GM12878 (cell line): ENCODE data around the gene TNFRSF1B. TPM values are rescaled to one million over a fixed set of nuclear protein-coding genes. Genes with fewer than 3 reads are reported as not detected.
A peak's percentile ranks its signal among the peaks of the same experiment; 100 is the strongest.

Experiments
- BHLHE40 ChIP-seq, 2 experiments: fragments of 450-650 bp in 1 of 2; IDR thresholded peaks; 2 replicates each; pipeline ENCODE4 v1.6.1; 2011 to 2017; ENCODE audit warnings: low read depth in 2 of 2, borderline replicate concordance in 1 of 2, improper control_type of control experiment in 1 of 2, low read length in 1 of 2, mild to moderate bottlenecking in 1 of 2
- ELK1 ChIP-seq: IDR thresholded peaks from 2 replicates; pipeline ENCODE4 v1.6.1; 2012; ENCODE audit warnings: low read depth, low read length, improper control_type of control experiment
- ESRRA ChIP-seq: IDR thresholded peaks from 2 replicates; pipeline ENCODE4 v1.6.1; 2012; ENCODE audit warnings: mild to moderate bottlenecking, low read length, improper control_type of control experiment
- NFIC ChIP-seq: IDR thresholded peaks from 2 replicates; pipeline ENCODE4 v1.6.1; 2012; ENCODE audit warnings: low read depth, mild to moderate bottlenecking, inconsistent platforms, low read length, moderate library complexity
- NKRF ChIP-seq: fragments of 450-650 bp; conservative IDR thresholded peaks from 2 replicates; pipeline ENCODE4 v1.6.1; 2017; ENCODE audit warnings: mild to moderate bottlenecking, moderate library complexity
- PKNOX1 ChIP-seq: fragments of 450-650 bp; IDR thresholded peaks from 2 replicates; pipeline ENCODE4 v1.6.1; 2016; ENCODE audit warnings: mild to moderate bottlenecking
- RELA ChIP-seq: fragments of 450-650 bp; IDR thresholded peaks from 2 replicates; pipeline ENCODE4 v1.8.0; 2014; ENCODE audit warnings: borderline replicate concordance; ENCODE audit not compliant: partially characterized antibody
- SMAD1 ChIP-seq: fragments of 450-650 bp; IDR thresholded peaks from 2 replicates; pipeline ENCODE4 v1.6.1; 2018; ENCODE audit warnings: mild to moderate bottlenecking, low read depth; ENCODE audit not compliant: partially characterized antibody
- SREBF2 ChIP-seq: IDR thresholded peaks from 2 replicates; pipeline ENCODE4 v1.6.1; 2012; ENCODE audit warnings: mild to moderate bottlenecking, low read length
- STAT3 ChIP-seq: IDR thresholded peaks from 2 replicates; pipeline ENCODE4 v1.6.1; 2011; ENCODE audit warnings: low read depth, low read length, improper control_type of control experiment
- TARDBP ChIP-seq: IDR thresholded peaks from 2 replicates; pipeline ENCODE4 v1.6.1; 2016; ENCODE audit warnings: borderline replicate concordance
- TCF3 ChIP-seq: IDR thresholded peaks from 2 replicates; pipeline ENCODE4 v1.6.1; 2012; ENCODE audit warnings: low read depth, mild to moderate bottlenecking, low read length, borderline replicate concordance; ENCODE audit not compliant: insufficient read depth
- ZNF687 ChIP-seq: fragments of 450-650 bp; IDR thresholded peaks from 2 replicates; pipeline ENCODE4 v1.6.1; 2017; ENCODE audit warnings: mild to moderate bottlenecking, moderate library complexity
- polyA plus RNA-seq, 11 experiments: library from polyadenylated mRNA; depleted of rRNA in 4 of 11; unstranded in 6 of 11; stranded (reverse) in 5 of 11; fragments of >200 nt; fragmentation: Nextera tagmentation in 4 of 11; fragmentation: Illumina TruSeq in 1 of 11; extraction: Ambion mirVana in 4 of 11; extraction: Trizol in 1 of 11; gene quantifications; 1 replicate in 1 of 11; 2 replicates in 10 of 11; pipeline versions ENCODE4 v1.2.1 to v1.2.3, GENCODE V29; 2011 to 2016; ENCODE audit warnings: inconsistent platforms in 2 of 11, missing spikeins in 2 of 11, low read depth in 1 of 11
- total RNA-seq, 4 experiments: library from RNA; depleted of rRNA in 3 of 4; stranded (reverse); fragments of >200 nt in 3 of 4; fragmentation: Illumina TruSeq in 1 of 4; extraction: Trizol in 1 of 4; gene quantifications; 2 replicates each; pipeline versions ENCODE4 v1.2.1 to v1.2.3, GENCODE V29; 2013 to 2021
- TF ChIP-seq, protein P1 (sequence below): fragments of 450-650 bp; IDR thresholded peaks from 2 replicates; pipeline ENCODE4 v1.6.1; 2017; ENCODE audit warnings: mild to moderate bottlenecking, low read depth, inconsistent platforms; ENCODE audit not compliant: poor library complexity, severe bottlenecking
- TF ChIP-seq, protein P2 (sequence below): fragments of 450-650 bp; formaldehyde crosslinking; IDR thresholded peaks from 2 replicates; pipeline ENCODE4 v1.4.0; 2020; ENCODE audit warnings: mild to moderate bottlenecking, moderate library complexity

The TNFRSF1B gene
- total and polyA plus RNA-seq, 10 of the 15 experiments (the other 5 are each of a cell fraction or from before 2014, with no cell fraction given): 10.1 to 87.2 (median 37.3) TPM

DNA sequence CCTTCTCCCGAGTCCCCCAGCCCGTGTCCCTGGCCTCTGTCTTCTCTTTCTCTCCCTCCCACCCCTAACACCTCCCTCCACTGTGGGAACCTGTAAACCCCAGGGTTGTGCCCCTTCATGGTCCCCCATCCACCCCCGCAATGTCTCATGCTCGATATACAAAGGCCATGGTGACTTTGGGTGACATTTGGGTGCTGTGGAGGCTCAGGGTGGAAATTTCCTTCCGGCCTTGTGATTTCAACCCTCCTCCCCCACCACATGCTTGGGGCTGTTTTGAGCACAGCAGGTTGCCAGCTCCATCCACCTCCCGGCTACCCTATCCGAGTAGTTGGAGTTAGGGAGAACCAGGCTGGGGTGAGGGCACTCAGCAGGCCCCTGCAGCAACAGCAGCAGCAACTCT is 37.3 kb downstream of the TNFRSF1B start (continued):
- TF ChIP-seq PKNOX1 (no peak), TARDBP (no peak), SMAD1 (no peak), NKRF (no peak), ESRRA (no peak), NFIC (no peak), STAT3 (no peak), RELA (no peak), ELK1 (no peak), BHLHE40 (IDR thresholded peaks at IDR 0.05; ENCODE audit: borderline replicate concordance in 1 of 2, low read depth in 2 of 2, low read length in 1 of 2) (peak; percentile 67 to 69; a peak in 3 of 4 replicates), TCF3 (no peak), ZNF687 (peak; percentile 56), SREBF2 (no peak)
- TF ChIP-seq, protein P1, sequence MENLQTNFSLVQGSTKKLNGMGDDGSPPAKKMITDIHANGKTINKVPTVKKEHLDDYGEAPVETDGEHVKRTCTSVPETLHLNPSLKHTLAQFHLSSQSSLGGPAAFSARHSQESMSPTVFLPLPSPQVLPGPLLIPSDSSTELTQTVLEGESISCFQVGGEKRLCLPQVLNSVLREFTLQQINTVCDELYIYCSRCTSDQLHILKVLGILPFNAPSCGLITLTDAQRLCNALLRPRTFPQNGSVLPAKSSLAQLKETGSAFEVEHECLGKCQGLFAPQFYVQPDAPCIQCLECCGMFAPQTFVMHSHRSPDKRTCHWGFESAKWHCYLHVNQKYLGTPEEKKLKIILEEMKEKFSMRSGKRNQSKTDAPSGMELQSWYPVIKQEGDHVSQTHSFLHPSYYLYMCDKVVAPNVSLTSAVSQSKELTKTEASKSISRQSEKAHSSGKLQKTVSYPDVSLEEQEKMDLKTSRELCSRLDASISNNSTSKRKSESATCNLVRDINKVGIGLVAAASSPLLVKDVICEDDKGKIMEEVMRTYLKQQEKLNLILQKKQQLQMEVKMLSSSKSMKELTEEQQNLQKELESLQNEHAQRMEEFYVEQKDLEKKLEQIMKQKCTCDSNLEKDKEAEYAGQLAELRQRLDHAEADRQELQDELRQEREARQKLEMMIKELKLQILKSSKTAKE: no peak
- TF ChIP-seq, protein P2, sequence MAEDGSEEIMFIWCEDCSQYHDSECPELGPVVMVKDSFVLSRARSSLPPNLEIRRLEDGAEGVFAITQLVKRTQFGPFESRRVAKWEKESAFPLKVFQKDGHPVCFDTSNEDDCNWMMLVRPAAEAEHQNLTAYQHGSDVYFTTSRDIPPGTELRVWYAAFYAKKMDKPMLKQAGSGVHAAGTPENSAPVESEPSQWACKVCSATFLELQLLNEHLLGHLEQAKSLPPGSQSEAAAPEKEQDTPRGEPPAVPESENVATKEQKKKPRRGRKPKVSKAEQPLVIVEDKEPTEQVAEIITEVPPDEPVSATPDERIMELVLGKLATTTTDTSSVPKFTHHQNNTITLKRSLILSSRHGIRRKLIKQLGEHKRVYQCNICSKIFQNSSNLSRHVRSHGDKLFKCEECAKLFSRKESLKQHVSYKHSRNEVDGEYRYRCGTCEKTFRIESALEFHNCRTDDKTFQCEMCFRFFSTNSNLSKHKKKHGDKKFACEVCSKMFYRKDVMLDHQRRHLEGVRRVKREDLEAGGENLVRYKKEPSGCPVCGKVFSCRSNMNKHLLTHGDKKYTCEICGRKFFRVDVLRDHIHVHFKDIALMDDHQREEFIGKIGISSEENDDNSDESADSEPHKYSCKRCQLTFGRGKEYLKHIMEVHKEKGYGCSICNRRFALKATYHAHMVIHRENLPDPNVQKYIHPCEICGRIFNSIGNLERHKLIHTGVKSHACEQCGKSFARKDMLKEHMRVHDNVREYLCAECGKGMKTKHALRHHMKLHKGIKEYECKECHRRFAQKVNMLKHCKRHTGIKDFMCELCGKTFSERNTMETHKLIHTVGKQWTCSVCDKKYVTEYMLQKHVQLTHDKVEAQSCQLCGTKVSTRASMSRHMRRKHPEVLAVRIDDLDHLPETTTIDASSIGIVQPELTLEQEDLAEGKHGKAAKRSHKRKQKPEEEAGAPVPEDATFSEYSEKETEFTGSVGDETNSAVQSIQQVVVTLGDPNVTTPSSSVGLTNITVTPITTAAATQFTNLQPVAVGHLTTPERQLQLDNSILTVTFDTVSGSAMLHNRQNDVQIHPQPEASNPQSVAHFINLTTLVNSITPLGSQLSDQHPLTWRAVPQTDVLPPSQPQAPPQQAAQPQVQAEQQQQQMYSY (CRISPR knock-in tag): no peak
